SK-N-SH treated with all-trans-retinoic acid at 6 μM for 48 hours (cell line): ENCODE data around the gene CACNA1H.
"Not testable (repeated sequence)": the region's sequence is repeated elsewhere in the genome, so short reads cannot be mapped to it uniquely, and the experiment has no call there.

ENCODE experiments used
- ARNTL ChIP-seq: fragments of 450-650 bp; formaldehyde crosslinking; IDR thresholded peaks from 2 replicates; pipeline ENCODE4 v1.5.0; 2020; ENCODE audit warnings: low read depth, mild to moderate bottlenecking, moderate library complexity, borderline replicate concordance
- BACH2 ChIP-seq: fragments of 250-450 bp; sonication (Bioruptor Pico); IDR thresholded peaks from 2 replicates; pipeline ENCODE4 v1.9.0; 2021; ENCODE audit warnings: mild to moderate bottlenecking, borderline replicate concordance
- CSDC2 ChIP-seq: fragments of 250-450 bp; sonication (Bioruptor Pico); IDR thresholded peaks from 2 replicates; pipeline ENCODE4 v1.5.0; 2020; ENCODE audit warnings: mild to moderate bottlenecking, moderate library complexity
- GLIS3 ChIP-seq: fragments of 250-450 bp; sonication (Bioruptor Pico); IDR thresholded peaks from 2 replicates; pipeline ENCODE4 v1.5.0; 2020; ENCODE audit warnings: mild to moderate bottlenecking, moderate library complexity
- ISL1 ChIP-seq: fragments of 250-450 bp; sonication (Bioruptor Pico); IDR thresholded peaks from 2 replicates; pipeline ENCODE4 v2.1.2; 2022; ENCODE audit warnings: mild to moderate bottlenecking, moderate library complexity
- TOX ChIP-seq: fragments of 250-450 bp; sonication (Bioruptor Pico); IDR thresholded peaks from 2 replicates; pipeline ENCODE4 v1.8.0; 2021; ENCODE audit warnings: mild to moderate bottlenecking, moderate library complexity, borderline replicate concordance
- ZC3H10 ChIP-seq: fragments of 250-450 bp; sonication (Bioruptor Pico); IDR thresholded peaks from 2 replicates; pipeline ENCODE4 v1.5.1; 2021; ENCODE audit warnings: mild to moderate bottlenecking, moderate library complexity
- ZFP30 ChIP-seq: fragments of 450-650 bp; formaldehyde crosslinking; IDR thresholded peaks from 2 replicates; pipeline ENCODE4 v1.5.0; 2022; ENCODE audit warnings: mild to moderate bottlenecking, moderate library complexity
- ZNF565 ChIP-seq: fragments of 450-650 bp; formaldehyde crosslinking; conservative IDR thresholded peaks from 2 replicates; pipeline ENCODE4 v1.5.0; 2020; ENCODE audit warnings: low read depth, mild to moderate bottlenecking, moderate library complexity
- ZNF8 ChIP-seq: fragments of 450-650 bp; formaldehyde crosslinking; IDR thresholded peaks from 2 replicates; pipeline ENCODE4 v1.5.0; 2020; ENCODE audit warnings: mild to moderate bottlenecking, moderate library complexity
- TF ChIP-seq, protein P1 (sequence below): fragments of 250-450 bp; sonication (Bioruptor Pico); IDR thresholded peaks from 2 replicates; pipeline ENCODE4 v1.8.0; 2020; ENCODE audit warnings: mild to moderate bottlenecking, moderate library complexity, borderline replicate concordance
- TF ChIP-seq, protein P2 (sequence below): fragments of 250-450 bp; sonication (Bioruptor Pico); IDR thresholded peaks from 2 replicates; pipeline ENCODE4 v1.8.0; 2021; ENCODE audit warnings: low read depth, mild to moderate bottlenecking, moderate library complexity, borderline replicate concordance
- TF ChIP-seq, protein P3 (sequence below): fragments of 250-450 bp; sonication (Bioruptor Pico); IDR thresholded peaks from 2 replicates; pipeline ENCODE4 v1.5.1; 2020; ENCODE audit warnings: low read depth, mild to moderate bottlenecking, moderate library complexity
- TF ChIP-seq, protein P4 (sequence below): fragments of 250-450 bp; sonication (Bioruptor Pico); IDR thresholded peaks from 2 replicates; pipeline ENCODE4 v1.5.1; 2021; ENCODE audit warnings: mild to moderate bottlenecking, moderate library complexity

DNA sequence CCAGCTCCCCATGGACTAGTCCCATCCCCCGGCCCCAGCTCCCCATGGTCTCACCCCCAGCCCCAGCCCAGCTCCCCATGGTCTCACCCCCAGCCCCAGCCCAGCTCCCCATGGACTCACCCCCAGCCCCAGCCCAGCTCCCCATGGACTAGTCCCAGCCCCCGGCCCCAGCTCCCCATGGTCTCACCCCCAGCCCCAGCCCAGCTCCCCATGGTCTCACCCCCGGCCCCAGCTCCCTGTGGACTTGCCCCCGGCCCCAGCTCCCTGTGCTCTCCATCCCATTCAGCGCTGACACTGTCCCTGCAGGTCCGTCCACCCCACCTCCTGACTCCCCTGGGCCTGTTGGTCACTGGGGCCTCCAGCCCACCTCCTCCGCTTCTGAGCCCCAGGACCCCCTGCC, 78.4 kb downstream of the CACNA1H start:
- TF ChIP-seq, protein P1, sequence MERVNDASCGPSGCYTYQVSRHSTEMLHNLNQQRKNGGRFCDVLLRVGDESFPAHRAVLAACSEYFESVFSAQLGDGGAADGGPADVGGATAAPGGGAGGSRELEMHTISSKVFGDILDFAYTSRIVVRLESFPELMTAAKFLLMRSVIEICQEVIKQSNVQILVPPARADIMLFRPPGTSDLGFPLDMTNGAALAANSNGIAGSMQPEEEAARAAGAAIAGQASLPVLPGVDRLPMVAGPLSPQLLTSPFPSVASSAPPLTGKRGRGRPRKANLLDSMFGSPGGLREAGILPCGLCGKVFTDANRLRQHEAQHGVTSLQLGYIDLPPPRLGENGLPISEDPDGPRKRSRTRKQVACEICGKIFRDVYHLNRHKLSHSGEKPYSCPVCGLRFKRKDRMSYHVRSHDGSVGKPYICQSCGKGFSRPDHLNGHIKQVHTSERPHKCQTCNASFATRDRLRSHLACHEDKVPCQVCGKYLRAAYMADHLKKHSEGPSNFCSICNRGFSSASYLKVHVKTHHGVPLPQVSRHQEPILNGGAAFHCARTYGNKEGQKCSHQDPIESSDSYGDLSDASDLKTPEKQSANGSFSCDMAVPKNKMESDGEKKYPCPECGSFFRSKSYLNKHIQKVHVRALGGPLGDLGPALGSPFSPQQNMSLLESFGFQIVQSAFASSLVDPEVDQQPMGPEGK (CRISPR knock-in tag), result not testable (repeated sequence)
- TF ChIP-seq ZNF8 (CRISPR knock-in tag); ZC3H10 (CRISPR knock-in tag); BACH2 (CRISPR knock-in tag); ZFP30 (CRISPR knock-in tag); CSDC2; TOX (CRISPR knock-in tag); ISL1; ZNF565 (CRISPR knock-in tag); GLIS3 (CRISPR knock-in tag); ARNTL (CRISPR knock-in tag): not testable (repeated sequence)
- TF ChIP-seq, protein P2, sequence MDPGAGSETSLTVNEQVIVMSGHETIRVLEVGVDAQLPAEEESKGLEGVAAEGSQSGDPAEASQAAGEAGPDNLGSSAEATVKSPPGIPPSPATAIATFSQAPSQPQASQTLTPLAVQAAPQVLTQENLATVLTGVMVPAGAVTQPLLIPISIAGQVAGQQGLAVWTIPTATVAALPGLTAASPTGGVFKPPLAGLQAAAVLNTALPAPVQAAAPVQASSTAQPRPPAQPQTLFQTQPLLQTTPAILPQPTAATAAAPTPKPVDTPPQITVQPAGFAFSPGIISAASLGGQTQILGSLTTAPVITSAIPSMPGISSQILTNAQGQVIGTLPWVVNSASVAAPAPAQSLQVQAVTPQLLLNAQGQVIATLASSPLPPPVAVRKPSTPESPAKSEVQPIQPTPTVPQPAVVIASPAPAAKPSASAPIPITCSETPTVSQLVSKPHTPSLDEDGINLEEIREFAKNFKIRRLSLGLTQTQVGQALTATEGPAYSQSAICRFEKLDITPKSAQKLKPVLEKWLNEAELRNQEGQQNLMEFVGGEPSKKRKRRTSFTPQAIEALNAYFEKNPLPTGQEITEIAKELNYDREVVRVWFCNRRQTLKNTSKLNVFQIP (CRISPR knock-in tag), result not testable (repeated sequence)
- TF ChIP-seq, protein P3, sequence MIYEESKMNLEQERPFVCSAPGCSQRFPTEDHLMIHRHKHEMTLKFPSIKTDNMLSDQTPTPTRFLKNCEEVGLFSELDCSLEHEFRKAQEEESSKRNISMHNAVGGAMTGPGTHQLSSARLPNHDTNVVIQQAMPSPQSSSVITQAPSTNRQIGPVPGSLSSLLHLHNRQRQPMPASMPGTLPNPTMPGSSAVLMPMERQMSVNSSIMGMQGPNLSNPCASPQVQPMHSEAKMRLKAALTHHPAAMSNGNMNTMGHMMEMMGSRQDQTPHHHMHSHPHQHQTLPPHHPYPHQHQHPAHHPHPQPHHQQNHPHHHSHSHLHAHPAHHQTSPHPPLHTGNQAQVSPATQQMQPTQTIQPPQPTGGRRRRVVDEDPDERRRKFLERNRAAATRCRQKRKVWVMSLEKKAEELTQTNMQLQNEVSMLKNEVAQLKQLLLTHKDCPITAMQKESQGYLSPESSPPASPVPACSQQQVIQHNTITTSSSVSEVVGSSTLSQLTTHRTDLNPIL, result not testable (repeated sequence)
- TF ChIP-seq, protein P4, sequence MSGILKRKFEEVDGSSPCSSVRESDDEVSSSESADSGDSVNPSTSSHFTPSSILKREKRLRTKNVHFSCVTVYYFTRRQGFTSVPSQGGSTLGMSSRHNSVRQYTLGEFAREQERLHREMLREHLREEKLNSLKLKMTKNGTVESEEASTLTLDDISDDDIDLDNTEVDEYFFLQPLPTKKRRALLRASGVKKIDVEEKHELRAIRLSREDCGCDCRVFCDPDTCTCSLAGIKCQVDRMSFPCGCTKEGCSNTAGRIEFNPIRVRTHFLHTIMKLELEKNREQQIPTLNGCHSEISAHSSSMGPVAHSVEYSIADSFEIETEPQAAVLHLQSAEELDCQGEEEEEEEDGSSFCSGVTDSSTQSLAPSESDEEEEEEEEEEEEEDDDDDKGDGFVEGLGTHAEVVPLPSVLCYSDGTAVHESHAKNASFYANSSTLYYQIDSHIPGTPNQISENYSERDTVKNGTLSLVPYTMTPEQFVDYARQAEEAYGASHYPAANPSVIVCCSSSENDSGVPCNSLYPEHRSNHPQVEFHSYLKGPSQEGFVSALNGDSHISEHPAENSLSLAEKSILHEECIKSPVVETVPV (CRISPR knock-in tag), result not testable (repeated sequence)
